ENCODE measurements around the gene MRGPRE.

Gene MRGPRE

GRCh38 chr11:3225159-3225758 lies 7.0 kb downstream of the MRGPRE start:
- peak; percentile 15 for DNase-seq (ENCODE audit: extremely low spot score)
- ChIA-PET CTCF (interaction anchor here (1.0 to 1.5 kb wide), 3 partner anchors 10 to 692 kb away, joined by 3 to 5 read pairs (median 3); no protein-coding TSS in a partner anchor), POLR2A (no interaction called here)
- no peak for TF ChIP-seq CTCF (IDR thresholded peaks at IDR 0.05; ENCODE audit: control extremely low read depth, extremely low read depth, low read depth, missing control alignments)

- POLR2A ChIA-PET, result no interaction called here
- CTCF ChIA-PET, result interaction anchor here (1.0 to 1.5 kb wide), 5 partner anchors 9 to 920 kb away, joined by 3 to 5 read pairs (median 3); no protein-coding TSS in a partner anchor
- no peak for TF ChIP-seq CTCF (IDR thresholded peaks at IDR 0.05; ENCODE audit: control extremely low read depth, extremely low read depth, low read depth, missing control alignments)
- DNase-seq (ENCODE audit: extremely low spot score), result no peak
Observed at GRCh38 chr11:3224401-3225057, 7.7 kb downstream of the MRGPRE start.

- no peak for DNase-seq (ENCODE audit: extremely low spot score)
- no peak for TF ChIP-seq CTCF (IDR thresholded peaks at IDR 0.05; ENCODE audit: control extremely low read depth, extremely low read depth, low read depth, missing control alignments)
- CTCF ChIA-PET, result interaction anchor here (0.8 to 1.5 kb wide), 4 partner anchors 8 to 919 kb away, joined by 3 to 5 read pairs (median 3); no protein-coding TSS in a partner anchor
- POLR2A ChIA-PET, result no interaction called here
Observed at GRCh38 chr11:3223932-3224381, 8.3 kb downstream of the MRGPRE start.

GRCh38 chr11:3222941-3223915 lies 9.0 kb downstream of the MRGPRE start:
- CTCF ChIA-PET, result interaction anchor here (0.8 to 1.5 kb wide), 3 partner anchors 8 to 918 kb away, joined by 3 to 5 read pairs (median 3); no protein-coding TSS in a partner anchor
- TF ChIP-seq CTCF (IDR thresholded peaks at IDR 0.05; ENCODE audit: control extremely low read depth, extremely low read depth, low read depth, missing control alignments), result no peak
- POLR2A ChIA-PET, result no interaction called here
- no peak for DNase-seq (ENCODE audit: extremely low spot score)

GRCh38 chr11:3222003-3222855 lies 10.0 kb downstream of the MRGPRE start:
- no peak for TF ChIP-seq CTCF (IDR thresholded peaks at IDR 0.05; ENCODE audit: control extremely low read depth, extremely low read depth, low read depth, missing control alignments)
- DNase-seq (ENCODE audit: extremely low spot score), result no peak
- ChIA-PET POLR2A (no interaction called here), CTCF (no interaction called here)

All from GM10248 (cell line).